ENCODE measurements around the gene PAX4.

PAX4 gene

GRCh38 chr7:127618775-127619174 lies 833 bp upstream of the PAX4 start:
- H3K4me3 ChIP-seq (ENCODE audit: low read depth, low read length) = no peak overlapping the region
- no peak for DNase-seq (ENCODE audit: low read depth)
- no peak for TF ChIP-seq CTCF (IDR thresholded peaks at IDR 0.05; ENCODE audit: control insufficient read depth, extremely low read depth, insufficient read depth)

GRCh38 chr7:127616724-127617123 lies 1.2 kb downstream of the PAX4 start:
- no peak for TF ChIP-seq CTCF (IDR thresholded peaks at IDR 0.05; ENCODE audit: control insufficient read depth, extremely low read depth, insufficient read depth)
- H3K4me3 ChIP-seq (ENCODE audit: low read depth, low read length) = no peak overlapping the region

GRCh38 chr7:127612263-127612662 lies 5.7 kb downstream of the PAX4 start:
- no peak for TF ChIP-seq CTCF (IDR thresholded peaks at IDR 0.05; ENCODE audit: control insufficient read depth, extremely low read depth, insufficient read depth)

More at GRCh38 chr7:127616724-127617123, 1.2 kb downstream of the PAX4 start:
- DNase-seq (ENCODE audit: low read depth) = no peak

GRCh38 chr7:127609297-127609696 lies 8.6 kb downstream of the PAX4 start:
- no peak for DNase-seq (ENCODE audit: low read depth)
- H3K4me3 ChIP-seq (ENCODE audit: low read depth, low read length) = no peak overlapping the region
- TF ChIP-seq CTCF (IDR thresholded peaks at IDR 0.05; ENCODE audit: control insufficient read depth, extremely low read depth, insufficient read depth) = no peak

More at GRCh38 chr7:127612263-127612662, 5.7 kb downstream of the PAX4 start:
- no peak for DNase-seq (ENCODE audit: low read depth)
- H3K4me3 ChIP-seq (ENCODE audit: low read depth, low read length) = no peak overlapping the region

- DNase-seq (ENCODE audit: low read depth) = no peak
- H3K4me3 ChIP-seq (ENCODE audit: low read depth, low read length) = no peak overlapping the region
- no peak for TF ChIP-seq CTCF (IDR thresholded peaks at IDR 0.05; ENCODE audit: control insufficient read depth, extremely low read depth, insufficient read depth)
Measured at GRCh38 chr7:127608446-127608845, 9.5 kb downstream of the PAX4 start.

- TF ChIP-seq CTCF (IDR thresholded peaks at IDR 0.05; ENCODE audit: control insufficient read depth, extremely low read depth, insufficient read depth) = no peak
- H3K4me3 ChIP-seq (ENCODE audit: low read depth, low read length) = no peak overlapping the region
- DNase-seq (ENCODE audit: low read depth) = no peak
Measured at GRCh38 chr7:127600885-127601284, 17.1 kb downstream of the PAX4 start.

- no peak for DNase-seq (ENCODE audit: low read depth)
- peak; percentile 38 for TF ChIP-seq CTCF (IDR thresholded peaks at IDR 0.05; ENCODE audit: control insufficient read depth, extremely low read depth, insufficient read depth)
- no peak overlapping the region for H3K4me3 ChIP-seq (ENCODE audit: low read depth, low read length)
Measured at GRCh38 chr7:127598318-127598717, 19.6 kb downstream of the PAX4 start.
